Hepatocyte (in vitro differentiated cells): ENCODE results near the gene RHOH. TPM values are rescaled to one million over a fixed set of nuclear protein-coding genes. Genes with fewer than 3 reads are reported as not detected.

Source experiments
- DNase-seq: peaks from one replicate; pipeline ENCODE4 v3.0.0-alpha.2; 2016; ENCODE audit warnings: low spot score
- H2AFZ ChIP-seq: fragments of 200-600 bp; sonication (generic); 2 replicates; pipeline ENCODE4 v1.6.0; 2016; ENCODE audit warnings: antibody characterized with exemption, mild to moderate bottlenecking
- H3K27ac ChIP-seq: fragments of 200-600 bp; sonication (generic); 2 replicates; pipeline ENCODE4 v1.5.1; 2016; ENCODE audit warnings: mild to moderate bottlenecking
- H3K27me3 ChIP-seq: fragments of 200-600 bp; sonication (generic); 2 replicates; pipeline ENCODE4 v1.6.1; 2016
- H3K36me3 ChIP-seq: fragments of 200-600 bp; sonication (generic); replicated peaks from 2 replicates; pipeline ENCODE4 v1.5.1; 2016; ENCODE audit warnings: low read depth; ENCODE audit not compliant: insufficient read depth
- H3K4me1 ChIP-seq: fragments of 200-600 bp; sonication (generic); 2 replicates; pipeline ENCODE4 v1.5.1; 2016; ENCODE audit warnings: mild to moderate bottlenecking, moderate library complexity; ENCODE audit not compliant: insufficient read depth
- H3K4me2 ChIP-seq: fragments of 200-600 bp; sonication (generic); 2 replicates; pipeline ENCODE4 v1.6.0; 2016
- H3K4me3 ChIP-seq: fragments of 200-600 bp; sonication (generic); 2 replicates; pipeline ENCODE4 v1.5.1; 2016; ENCODE audit warnings: mild to moderate bottlenecking
- H3K79me2 ChIP-seq: fragments of 200-600 bp; sonication (generic); 2 replicates; pipeline ENCODE4 v1.6.0; 2017; ENCODE audit warnings: mild to moderate bottlenecking
- H3K9me2 ChIP-seq: fragments of 200-600 bp; sonication (generic); replicated peaks from 2 replicates; pipeline ENCODE4 v1.6.0; 2017; ENCODE audit warnings: mild to moderate bottlenecking; ENCODE audit not compliant: insufficient read depth
- H3K9me3 ChIP-seq: fragments of 200-600 bp; sonication (generic); 2 replicates; pipeline ENCODE4 v1.5.1; 2016; ENCODE audit warnings: low read depth, mild to moderate bottlenecking
- H4K20me1 ChIP-seq: fragments of 200-600 bp; sonication (generic); 2 replicates; pipeline ENCODE4 v1.6.0; 2016; ENCODE audit warnings: mild to moderate bottlenecking; ENCODE audit not compliant: insufficient read depth, poor library complexity, severe bottlenecking
- CTCF ChIP-seq: fragments of 200-600 bp; sonication (generic); IDR thresholded peaks from 2 replicates; pipeline ENCODE4 v1.5.1; 2016; ENCODE audit warnings: antibody characterized with exemption, mild to moderate bottlenecking; ENCODE audit not compliant: poor library complexity
- EZH2 ChIP-seq: fragments of 200-600 bp; sonication (generic); IDR thresholded peaks from 2 replicates; pipeline ENCODE4 v1.6.1; 2016; ENCODE audit warnings: antibody characterized with exemption, mild to moderate bottlenecking, borderline replicate concordance
- EZH2phosphoT487 ChIP-seq: fragments of 200-600 bp; sonication (generic); IDR thresholded peaks from one replicate; pipeline ENCODE4 v1.6.1; 2018; ENCODE audit warnings: antibody characterized with exemption, mild to moderate bottlenecking, low read depth, moderate library complexity; ENCODE audit not compliant: unreplicated experiment, severe bottlenecking
- WGBS: methylation state at CpG from one replicate; pipeline ENCODE4 v1.1.6; 2016; ENCODE audit warnings: low lambda C conversion rate; ENCODE audit errors: missing lambda C conversion rate; 5-methylcytosine and 5-hydroxymethylcytosine counted together
- polyA plus RNA-seq: library from polyadenylated mRNA; unstranded; fragments of >200 nt; fragmentation: Nextera tagmentation; extraction: Ambion mirVana; gene quantifications from 2 replicates; pipeline ENCODE4 v1.2.1, GENCODE V29; 2016
- total RNA-seq: library from RNA; depleted of rRNA; stranded (reverse); fragments of >200 nt; gene quantifications from 2 replicates; pipeline ENCODE4 v1.2.3, GENCODE V29; 2014

RHOH gene
- total and polyA plus RNA-seq, 2 experiments from 2014 or later, result not detected

GRCh38 chr4:40190880-40191815, 5.7 kb upstream of the RHOH start:
- H3K27me3 ChIP-seq, result no peaks in the 10 kb centered on the region
- no peak overlapping the region for H3K4me3 ChIP-seq
- H4K20me1 ChIP-seq, result no peaks in the 10 kb centered on the region
- no peaks in the 10 kb centered on the region for H3K9me2 ChIP-seq
- no peak overlapping the region for H3K27ac ChIP-seq
- H3K4me2 ChIP-seq, result peak overlapping the region; percentile 45
- 30% methylated on average over 14 of the region's 14 CpGs for WGBS
- no peaks in the 10 kb centered on the region for H3K79me2 ChIP-seq
- H3K9me3 ChIP-seq, result no peaks in the 10 kb centered on the region
- peak; percentile 19 for DNase-seq
- H3K4me1 ChIP-seq, result peaks cover 19% of the 10 kb centered on the region
- no peak overlapping the region for H2AFZ ChIP-seq
- no peaks in the 10 kb centered on the region for H3K36me3 ChIP-seq
- TF ChIP-seq EZH2phosphoT487 (no peak), CTCF (no peak), EZH2 (no peak)

- Histone ChIP-seq H3K4me1 (peaks cover 19% of the 10 kb centered on the region), H2AFZ (no peak overlapping the region), H3K36me3 (no peaks in the 10 kb centered on the region), H3K4me3 (no peak overlapping the region), H3K9me2 (no peaks in the 10 kb centered on the region), H3K9me3 (no peaks in the 10 kb centered on the region), H3K27ac (no peak overlapping the region), H3K4me2 (no peak overlapping the region), H3K27me3 (no peaks in the 10 kb centered on the region), H3K79me2 (no peaks in the 10 kb centered on the region), H4K20me1 (no peaks in the 10 kb centered on the region)
- DNase-seq, result no peak
- TF ChIP-seq EZH2phosphoT487 (no peak), EZH2 (no peak), CTCF (no peak)
- 68% methylated on average over 8 of the region's 8 CpGs for WGBS
These were observed 4.5 kb upstream of the RHOH start for GRCh38 chr4:40192114-40193015.

GRCh38 chr4:40193016-40193571, 3.7 kb upstream of the RHOH start:
- WGBS, result 49% methylated on average over 10 of the region's 11 CpGs
- Histone ChIP-seq H3K4me2 (no peak overlapping the region), H3K4me1 (peaks cover 19% of the 10 kb centered on the region), H3K27me3 (no peaks in the 10 kb centered on the region), H3K4me3 (no peak overlapping the region), H3K36me3 (no peaks in the 10 kb centered on the region), H4K20me1 (no peaks in the 10 kb centered on the region), H3K27ac (no peak overlapping the region), H3K79me2 (no peaks in the 10 kb centered on the region), H3K9me2 (no peaks in the 10 kb centered on the region), H3K9me3 (no peaks in the 10 kb centered on the region), H2AFZ (no peak overlapping the region)
- TF ChIP-seq EZH2phosphoT487, result no peak
- no peak for TF ChIP-seq EZH2
- no peak for TF ChIP-seq CTCF
- peak; percentile 32 for DNase-seq
